WTC11 (cell line): Measurements from ENCODE around the gene FGD3. TPM values are rescaled to one million over a fixed set of nuclear protein-coding genes. Genes with fewer than 3 reads are reported as not detected.

ENCODE experiments used
- ATAC-seq: fragments of 200-7000 bp; cut with Tn5 transposase; 2 replicates; pipeline ENCODE4 v1.10.0; 2021; ENCODE audit warnings: mild to moderate bottlenecking, moderate library complexity
- CTCF ChIA-PET: fragments of 300-600 bp; sonication (Branson Sonifier 250); formaldehyde crosslinking; loops from one replicate; lab custom pipeline; 2021; ENCODE audit warnings: antibody characterized with exemption; lab: Charles Lee
- POLR2A ChIA-PET: fragments of 350-600 bp; sonication (Branson Sonifier 250); formaldehyde crosslinking; loops from one replicate; lab custom pipeline; 2021; ENCODE audit warnings: antibody characterized with exemption; lab: Charles Lee
- DNase-seq: peaks from one replicate; pipeline ENCODE4 v3.0.0; 2021; ENCODE audit warnings: low spot score
- H3K27ac Mint-ChIP-seq: 2 replicates; pipeline ENCODE4 v1.8.0; 2021; ENCODE audit warnings: mixed read lengths
- H3K27me3 Mint-ChIP-seq: 2 replicates; pipeline ENCODE4 v1.8.0; 2021; ENCODE audit warnings: low read depth, mild to moderate bottlenecking, moderate library complexity, mixed read lengths
- H3K36me3 Mint-ChIP-seq: 2 replicates; pipeline ENCODE4 v1.8.0; 2021; ENCODE audit warnings: mixed read lengths
- H3K4me1 Mint-ChIP-seq: 2 replicates; pipeline ENCODE4 v1.8.0; 2022; ENCODE audit warnings: mixed read lengths
- H3K4me3 Mint-ChIP-seq: 2 replicates; pipeline ENCODE4 v1.8.0; 2021; ENCODE audit warnings: mild to moderate bottlenecking, moderate library complexity, mixed read lengths
- H3K9me3 Mint-ChIP-seq: 2 replicates; pipeline ENCODE4 v1.8.0; 2021; ENCODE audit warnings: mixed read lengths
- ATF1 ChIP-seq: sonication (generic); formaldehyde crosslinking; IDR thresholded peaks from 2 replicates; pipeline ENCODE4 v1.8.1; 2023; ENCODE audit warnings: mild to moderate bottlenecking, moderate library complexity, missing genetic modification reagents
- E2F4 ChIP-seq: sonication (generic); formaldehyde crosslinking; IDR thresholded peaks from 2 replicates; pipeline ENCODE4 v1.8.1; 2022; ENCODE audit warnings: low read depth, mild to moderate bottlenecking, moderate library complexity, missing genetic modification reagents, borderline replicate concordance
- FOXJ3 ChIP-seq: sonication (generic); formaldehyde crosslinking; IDR thresholded peaks from 2 replicates; pipeline ENCODE4 v1.9.0; 2021; ENCODE audit warnings: missing genetic modification reagents, mild to moderate bottlenecking, borderline replicate concordance
- IRF2 ChIP-seq: sonication (generic); formaldehyde crosslinking; IDR thresholded peaks from 2 replicates; pipeline ENCODE4 v1.8.0; 2022; ENCODE audit warnings: low read depth, missing genetic modification reagents, borderline replicate concordance
- KAT7 ChIP-seq: sonication (generic); formaldehyde crosslinking; IDR thresholded peaks from 2 replicates; pipeline ENCODE4 v1.8.1; 2023; ENCODE audit warnings: missing genetic modification reagents, mild to moderate bottlenecking, borderline replicate concordance
- MAX ChIP-seq: sonication (generic); formaldehyde crosslinking; IDR thresholded peaks from 2 replicates; pipeline ENCODE4 v1.8.0; 2022; ENCODE audit warnings: mild to moderate bottlenecking, missing genetic modification reagents
- MXD4 ChIP-seq: fragments of 250-450 bp; sonication (Bioruptor Pico); IDR thresholded peaks from 2 replicates; pipeline ENCODE4 v1.8.0; 2021; ENCODE audit warnings: mild to moderate bottlenecking, moderate library complexity, borderline replicate concordance
- MYBL2 ChIP-seq: sonication (generic); formaldehyde crosslinking; IDR thresholded peaks from 2 replicates; pipeline ENCODE4 v1.8.1; 2023; ENCODE audit warnings: mild to moderate bottlenecking, moderate library complexity, missing genetic modification reagents
- NR1H2 ChIP-seq: sonication (generic); formaldehyde crosslinking; IDR thresholded peaks from 2 replicates; pipeline ENCODE4 v1.9.0; 2021; ENCODE audit warnings: mild to moderate bottlenecking, moderate library complexity, missing genetic modification reagents
- OVOL2 ChIP-seq: fragments of 250-450 bp; sonication (Bioruptor Pico); IDR thresholded peaks from 2 replicates; pipeline ENCODE4 v1.9.0; 2021; ENCODE audit warnings: mild to moderate bottlenecking, borderline replicate concordance
- PRDM15 ChIP-seq: sonication (generic); formaldehyde crosslinking; IDR thresholded peaks from 2 replicates; pipeline ENCODE4 v1.8.0; 2022; ENCODE audit warnings: missing genetic modification reagents
- TEAD1 ChIP-seq: sonication (generic); formaldehyde crosslinking; IDR thresholded peaks from 2 replicates; pipeline ENCODE4 v1.8.0; 2022; ENCODE audit warnings: mild to moderate bottlenecking, missing genetic modification reagents
- USF1 ChIP-seq: sonication (generic); formaldehyde crosslinking; IDR thresholded peaks from 2 replicates; pipeline ENCODE4 v1.8.0; 2022; ENCODE audit warnings: mild to moderate bottlenecking, missing genetic modification reagents
- USF2 ChIP-seq: sonication (generic); formaldehyde crosslinking; IDR thresholded peaks from 2 replicates; pipeline ENCODE4 v1.8.1; 2023; ENCODE audit warnings: mild to moderate bottlenecking, missing genetic modification reagents, moderate library complexity
- ZNF425 ChIP-seq: fragments of 250-450 bp; sonication (Bioruptor Pico); conservative IDR thresholded peaks from 2 replicates; pipeline ENCODE4 v1.9.0; 2021; ENCODE audit warnings: mild to moderate bottlenecking
- total RNA-seq: library from RNA; stranded (reverse); gene quantifications from 3 replicates; pipeline ENCODE4 v1.2.3, GENCODE V29; 2021

FGD3 gene
- total RNA-seq, 1 experiment from 2014 or later, result 1.9 TPM

GRCh38 chr9:92964607-92965060 lies 17.3 kb downstream of the FGD3 start (continued):
- no peak for TF ChIP-seq PRDM15 (CRISPR knock-in tag)
- no peak for TF ChIP-seq MXD4

GRCh38 chr9:92965061-92965758 lies 17.9 kb downstream of the FGD3 start:
- no peak for DNase-seq
- Mint-ChIP-seq H3K4me1 (peaks cover 31% of the 10 kb centered on the region), H3K27me3 (no peaks in the 10 kb centered on the region; the same call in 1 of the 2 replicates), H3K4me3 (no peak overlapping the region), H3K9me3 (peaks cover 13% of the 10 kb centered on the region), H3K36me3 (peaks cover 2% of the 10 kb centered on the region), H3K27ac (no peak overlapping the region)
- POLR2A ChIA-PET, result no interaction called here
- TF ChIP-seq ZNF425, result no peak
- no peak for TF ChIP-seq E2F4
- no peak for TF ChIP-seq MYBL2 (CRISPR knock-in tag)
- no peak for TF ChIP-seq USF2 (CRISPR knock-in tag)
- no peak for TF ChIP-seq KAT7 (CRISPR knock-in tag)
- no peak for TF ChIP-seq IRF2 (CRISPR knock-in tag)
- no peak for ATAC-seq
- CTCF ChIA-PET, result interaction anchor here (1.4 to 1.8 kb wide), 2 partner anchors 38 to 151 kb away, joined by 3 to 6 read pairs; no protein-coding TSS in a partner anchor

- no peak for DNase-seq
- Mint-ChIP-seq H3K4me3 (no peak overlapping the region), H3K27ac (no peak overlapping the region; the same call in 1 of the 2 replicates), H3K36me3 (peaks cover 2% of the 10 kb centered on the region), H3K27me3 (no peaks in the 10 kb centered on the region; the same call in 1 of the 2 replicates), H3K9me3 (peaks cover 13% of the 10 kb centered on the region), H3K4me1 (peaks cover 39% of the 10 kb centered on the region)
- ChIA-PET CTCF (interaction anchor here (1.4 to 1.8 kb wide), 2 partner anchors 37 to 151 kb away, joined by 3 to 6 read pairs; no protein-coding TSS in a partner anchor), POLR2A (no interaction called here)
- TF ChIP-seq OVOL2 (CRISPR knock-in tag) (no peak), TEAD1 (CRISPR knock-in tag) (no peak), MAX (no peak), IRF2 (CRISPR knock-in tag) (no peak), NR1H2 (no peak), FOXJ3 (CRISPR knock-in tag) (no peak), ATF1 (CRISPR knock-in tag) (no peak), USF1 (CRISPR knock-in tag) (no peak)
- no peak for ATAC-seq
Measured at GRCh38 chr9:92965759-92966517, 18.6 kb downstream of the FGD3 start.
